Neural progenitor cell (in vitro differentiated cells): Measurements from ENCODE around the gene HEXIM2. TPM values are rescaled to one million over a fixed set of nuclear protein-coding genes. Genes with fewer than 3 reads are reported as not detected.
A peak's percentile ranks its signal among the peaks of the same experiment; 100 is the strongest.

Experiments
- DNase-seq: peaks from one replicate; pipeline ENCODE4 v3.0.0-alpha.2; 2016; ENCODE audit warnings: low spot score
- H2AFZ ChIP-seq: fragments of 200-600 bp; sonication (generic); replicated peaks from 2 replicates; pipeline ENCODE4 v1.6.1; 2016; ENCODE audit warnings: antibody characterized with exemption
- H3F3A ChIP-seq: fragments of 200-600 bp; sonication (generic); 2 replicates; pipeline ENCODE4 v1.6.1; 2016; ENCODE audit warnings: antibody characterized with exemption, low read depth
- H3K27ac ChIP-seq: fragments of 200-600 bp; sonication (generic); 2 replicates; pipeline ENCODE4 v1.5.1; 2016; ENCODE audit warnings: mild to moderate bottlenecking
- H3K27me3 ChIP-seq: fragments of 200-600 bp; sonication (generic); 2 replicates; pipeline ENCODE4 v1.6.1; 2016; ENCODE audit warnings: mild to moderate bottlenecking, moderate library complexity
- H3K36me3 ChIP-seq: fragments of 200-600 bp; sonication (generic); 2 replicates; pipeline ENCODE4 v1.5.1; 2016
- H3K4me1 ChIP-seq: fragments of 200-600 bp; sonication (generic); 2 replicates; pipeline ENCODE4 v1.6.1; 2016; ENCODE audit warnings: mixed run types
- H3K4me2 ChIP-seq: fragments of 200-600 bp; sonication (generic); 2 replicates; pipeline ENCODE4 v1.6.1; 2016
- H3K4me3 ChIP-seq: fragments of 200-600 bp; sonication (generic); 2 replicates; pipeline ENCODE4 v1.5.1; 2016
- H3K79me2 ChIP-seq: fragments of 200-600 bp; sonication (generic); 2 replicates; pipeline ENCODE4 v1.6.1; 2016; ENCODE audit warnings: low read depth
- H3K9ac ChIP-seq: fragments of 200-600 bp; sonication (generic); 2 replicates; pipeline ENCODE4 v1.6.1; 2016
- H3K9me3 ChIP-seq: fragments of 200-600 bp; sonication (generic); 2 replicates; pipeline ENCODE4 v1.5.1; 2016; ENCODE audit warnings: low read depth
- H4K20me1 ChIP-seq: fragments of 200-600 bp; sonication (generic); 2 replicates; pipeline ENCODE4 v1.6.1; 2016; ENCODE audit warnings: low read depth
- H3K27ac Mint-ChIP-seq: 3 replicates; pipeline ENCODE4 v1.8.0; 2021; ENCODE audit warnings: mixed read lengths
- H3K27me3 Mint-ChIP-seq: 2 replicates; pipeline ENCODE4 v1.8.0; 2022; ENCODE audit warnings: low read depth, mild to moderate bottlenecking, inconsistent platforms, moderate library complexity, mixed read lengths; ENCODE audit not compliant: insufficient read depth
- H3K36me3 Mint-ChIP-seq: 3 replicates; pipeline ENCODE4 v1.8.0; 2021; ENCODE audit warnings: mixed read lengths
- H3K4me1 Mint-ChIP-seq: 3 replicates; pipeline ENCODE4 v1.8.0; 2021; ENCODE audit warnings: mixed read lengths
- H3K4me3 Mint-ChIP-seq: 3 replicates; pipeline ENCODE4 v1.8.0; 2021; ENCODE audit warnings: mild to moderate bottlenecking, moderate library complexity, mixed read lengths
- H3K9me3 Mint-ChIP-seq: 3 replicates; pipeline ENCODE4 v1.8.0; 2020; ENCODE audit warnings: mixed read lengths
- EZH2 ChIP-seq: fragments of 200-600 bp; sonication (generic); IDR thresholded peaks from 2 replicates; pipeline ENCODE4 v1.6.1; 2017; ENCODE audit warnings: antibody characterized with exemption, mild to moderate bottlenecking, moderate library complexity
- EZH2phosphoT487 ChIP-seq: fragments of 200-600 bp; sonication (generic); IDR thresholded peaks from 2 replicates; pipeline ENCODE4 v1.6.1; 2017; ENCODE audit warnings: antibody characterized with exemption
- total RNA-seq: library from RNA; depleted of rRNA; stranded (reverse); fragments of >200 nt; gene quantifications from 2 replicates; pipeline ENCODE4 v1.2.3, GENCODE V29; 2015; ENCODE audit warnings: low replicate concordance
- TF ChIP-seq, protein P1 (sequence below): fragments of 200-600 bp; sonication (generic); IDR thresholded peaks from 2 replicates; pipeline ENCODE4 v1.5.1; 2017; ENCODE audit warnings: antibody characterized with exemption, mild to moderate bottlenecking

HEXIM2 gene
- total RNA-seq, 1 donor from 2014 or later, result 4.6 TPM

DNA sequence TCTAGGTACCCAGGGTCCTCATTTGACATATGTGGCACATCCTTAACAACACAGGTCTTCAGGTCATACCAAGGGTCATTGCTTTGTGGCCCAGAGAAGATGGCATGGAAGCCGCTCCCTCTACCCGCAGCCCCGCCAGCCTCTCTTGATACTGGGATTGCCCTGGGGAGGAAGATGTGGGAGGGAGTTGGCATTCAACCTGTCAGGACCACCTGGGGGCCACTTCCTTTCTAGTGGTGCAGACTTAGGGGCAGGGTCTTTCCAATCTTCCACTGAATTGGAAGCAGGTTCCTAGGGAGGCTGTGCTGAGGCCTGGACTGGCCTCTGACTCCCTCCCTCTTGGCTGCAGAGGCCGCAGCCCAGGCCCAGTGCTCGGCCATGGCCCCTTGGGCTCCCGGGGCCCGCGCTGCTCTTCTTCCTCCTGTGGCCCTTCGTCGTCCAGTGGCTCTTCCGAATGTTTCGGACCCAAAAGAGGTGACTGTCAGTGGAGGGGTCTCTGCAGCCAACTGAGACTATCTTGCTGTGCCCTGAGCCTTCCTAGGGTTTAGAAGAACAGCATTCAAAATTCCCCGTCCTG, 18.5 kb upstream of the HEXIM2 start:
- peaks cover 42% of the 10 kb centered on the region for H3K4me1 ChIP-seq
- H3K4me3 ChIP-seq, result peak overlapping the region; percentile 23
- H3K36me3 Mint-ChIP-seq, result no peaks in the 10 kb centered on the region
- no peaks in the 10 kb centered on the region for H3K9me3 ChIP-seq
- H3K79me2 ChIP-seq, result peaks cover 13% of the 10 kb centered on the region
- no peak overlapping the region for H3K27ac ChIP-seq
- H4K20me1 ChIP-seq, result no peaks in the 10 kb centered on the region
- no peaks in the 10 kb centered on the region for H3K36me3 ChIP-seq
- DNase-seq, result no peak
- no peak overlapping the region for H3K27ac Mint-ChIP-seq
- peak overlapping the region; percentile 68 for H3K4me2 ChIP-seq
- TF ChIP-seq, protein P1, sequence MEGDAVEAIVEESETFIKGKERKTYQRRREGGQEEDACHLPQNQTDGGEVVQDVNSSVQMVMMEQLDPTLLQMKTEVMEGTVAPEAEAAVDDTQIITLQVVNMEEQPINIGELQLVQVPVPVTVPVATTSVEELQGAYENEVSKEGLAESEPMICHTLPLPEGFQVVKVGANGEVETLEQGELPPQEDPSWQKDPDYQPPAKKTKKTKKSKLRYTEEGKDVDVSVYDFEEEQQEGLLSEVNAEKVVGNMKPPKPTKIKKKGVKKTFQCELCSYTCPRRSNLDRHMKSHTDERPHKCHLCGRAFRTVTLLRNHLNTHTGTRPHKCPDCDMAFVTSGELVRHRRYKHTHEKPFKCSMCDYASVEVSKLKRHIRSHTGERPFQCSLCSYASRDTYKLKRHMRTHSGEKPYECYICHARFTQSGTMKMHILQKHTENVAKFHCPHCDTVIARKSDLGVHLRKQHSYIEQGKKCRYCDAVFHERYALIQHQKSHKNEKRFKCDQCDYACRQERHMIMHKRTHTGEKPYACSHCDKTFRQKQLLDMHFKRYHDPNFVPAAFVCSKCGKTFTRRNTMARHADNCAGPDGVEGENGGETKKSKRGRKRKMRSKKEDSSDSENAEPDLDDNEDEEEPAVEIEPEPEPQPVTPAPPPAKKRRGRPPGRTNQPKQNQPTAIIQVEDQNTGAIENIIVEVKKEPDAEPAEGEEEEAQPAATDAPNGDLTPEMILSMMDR, result no peak
- TF ChIP-seq EZH2phosphoT487, result no peak
- no peak for TF ChIP-seq EZH2
- peaks cover 57% of the 10 kb centered on the region for H3K4me1 Mint-ChIP-seq
- no peak overlapping the region for H3K4me3 Mint-ChIP-seq
- H3F3A ChIP-seq, result peaks cover 71% of the 10 kb centered on the region
- peaks cover 7% of the 10 kb centered on the region for H3K27me3 ChIP-seq
- H3K27me3 Mint-ChIP-seq, result peaks cover 8% of the 10 kb centered on the region
- H2AFZ ChIP-seq, result no peak overlapping the region
- H3K9me3 Mint-ChIP-seq, result no peaks in the 10 kb centered on the region
- no peak overlapping the region for H3K9ac ChIP-seq

DNA sequence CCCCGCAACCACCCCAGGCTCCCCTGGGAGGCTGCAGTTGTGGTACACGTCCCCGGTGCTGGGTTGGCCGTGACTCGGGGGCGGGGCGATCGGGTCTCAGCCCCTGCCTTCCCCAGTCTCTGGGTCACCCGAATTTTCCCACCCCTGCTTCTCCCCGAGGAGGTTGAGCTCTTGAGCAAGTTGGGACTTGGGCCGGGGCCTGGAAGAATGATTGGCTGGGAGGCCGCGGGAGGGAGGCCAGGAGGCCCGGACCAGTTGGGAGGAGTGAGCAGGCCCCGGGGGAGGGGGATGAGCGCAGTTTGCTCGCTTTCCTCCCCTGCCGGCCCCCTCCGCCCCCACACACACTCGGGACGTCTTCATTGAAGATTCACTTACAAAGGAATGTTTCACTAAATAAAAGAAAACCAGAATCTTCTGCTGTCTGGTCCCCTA, 17.9 kb upstream of the HEXIM2 start:
- no peak overlapping the region for H3K27ac Mint-ChIP-seq
- Histone ChIP-seq H3K9me3 (no peaks in the 10 kb centered on the region), H3K4me1 (peaks cover 39% of the 10 kb centered on the region), H2AFZ (peak overlapping the region; percentile 23), H3F3A (peaks cover 74% of the 10 kb centered on the region), H3K9ac (no peak overlapping the region), H3K36me3 (no peaks in the 10 kb centered on the region), H3K27ac (no peak overlapping the region), H3K4me3 (peak overlapping the region; percentile 23), H3K79me2 (peaks cover 15% of the 10 kb centered on the region), H3K27me3 (peaks cover 7% of the 10 kb centered on the region), H3K4me2 (peak overlapping the region; percentile 68), H4K20me1 (peaks cover 1% of the 10 kb centered on the region)
- peak; percentile 55 for DNase-seq
- H3K9me3 Mint-ChIP-seq, result no peaks in the 10 kb centered on the region
- no peaks in the 10 kb centered on the region for H3K36me3 Mint-ChIP-seq
- peaks cover 55% of the 10 kb centered on the region for H3K4me1 Mint-ChIP-seq
- peaks cover 11% of the 10 kb centered on the region for H3K27me3 Mint-ChIP-seq
- no peak overlapping the region for H3K4me3 Mint-ChIP-seq
- TF ChIP-seq EZH2phosphoT487, result no peak
- no peak for TF ChIP-seq EZH2
- TF ChIP-seq, protein P1, result no peak

DNA sequence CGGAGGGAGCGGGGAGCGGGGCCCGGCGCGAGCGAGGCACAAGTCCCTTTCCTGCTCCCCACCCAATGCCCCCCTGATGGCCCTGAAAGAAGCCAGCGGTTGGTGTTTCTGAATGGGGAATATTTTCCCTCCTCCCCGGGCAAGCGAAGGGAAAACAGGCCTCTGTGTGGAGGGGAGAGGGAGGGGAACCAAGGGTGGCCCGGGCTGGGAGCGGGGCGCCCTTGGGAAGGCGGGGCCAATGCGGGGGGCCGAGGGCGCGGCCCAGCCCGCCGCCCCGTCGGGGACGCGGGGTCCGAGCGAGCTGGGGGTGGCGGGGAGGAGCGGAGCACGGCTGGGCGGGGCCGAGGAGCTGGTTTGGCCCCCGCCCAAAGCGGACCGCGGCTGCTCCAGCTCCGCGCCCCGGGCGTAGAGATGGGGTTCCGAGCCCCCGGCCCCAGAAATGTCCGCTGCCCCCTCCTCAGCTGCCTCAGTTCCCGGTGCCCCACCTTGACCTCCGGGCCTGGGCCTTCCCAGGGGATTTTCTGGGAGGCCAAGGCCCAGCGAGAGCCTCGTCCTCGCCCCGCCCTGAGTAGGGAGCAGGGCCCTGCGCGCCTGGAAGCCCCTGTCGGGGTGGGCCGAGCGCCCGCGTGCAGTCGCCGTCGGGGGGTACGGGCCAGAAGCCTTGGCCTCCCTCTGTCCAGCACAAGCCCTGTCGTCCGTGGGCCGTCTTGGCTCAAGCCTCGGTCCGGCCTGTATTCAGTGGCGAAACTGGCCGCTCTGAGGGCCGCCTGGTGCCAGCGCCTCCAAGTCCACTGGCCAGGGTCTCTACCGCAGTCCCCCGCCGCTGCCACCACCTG, 17.3 kb upstream of the HEXIM2 start:
- peak overlapping the region; percentile 23 for H2AFZ ChIP-seq
- H3K4me2 ChIP-seq, result peak overlapping the region; percentile 68
- H3K9me3 Mint-ChIP-seq, result no peaks in the 10 kb centered on the region
- H3K4me1 ChIP-seq, result peaks cover 33% of the 10 kb centered on the region
- H3K36me3 Mint-ChIP-seq, result no peaks in the 10 kb centered on the region
- H3K4me3 Mint-ChIP-seq, result no peak overlapping the region
- peaks cover 11% of the 10 kb centered on the region for H3K27me3 Mint-ChIP-seq
- DNase-seq, result peak; percentile 43
- H4K20me1 ChIP-seq, result peaks cover 6% of the 10 kb centered on the region
- H3K4me3 ChIP-seq, result peak overlapping the region; percentile 23
- no peak overlapping the region for H3K9ac ChIP-seq
- H3K27me3 ChIP-seq, result peaks cover 7% of the 10 kb centered on the region
- H3K79me2 ChIP-seq, result peaks cover 21% of the 10 kb centered on the region
- TF ChIP-seq EZH2phosphoT487 (no peak), EZH2 (peak; percentile 39)
- H3K4me1 Mint-ChIP-seq, result peaks cover 50% of the 10 kb centered on the region
- H3K27ac ChIP-seq, result no peak overlapping the region
- no peaks in the 10 kb centered on the region for H3K36me3 ChIP-seq
- H3K9me3 ChIP-seq, result no peaks in the 10 kb centered on the region
- no peak overlapping the region for H3K27ac Mint-ChIP-seq
- peaks cover 74% of the 10 kb centered on the region for H3F3A ChIP-seq
